ENCODE measurements around the gene GAS6. TPM values are rescaled to one million over a fixed set of nuclear protein-coding genes. Genes with fewer than 3 reads are reported as not detected.

Gene GAS6
- total RNA-seq, 6 experiments from 2014 or later = 669 to 813 (median 715) TPM

DNA sequence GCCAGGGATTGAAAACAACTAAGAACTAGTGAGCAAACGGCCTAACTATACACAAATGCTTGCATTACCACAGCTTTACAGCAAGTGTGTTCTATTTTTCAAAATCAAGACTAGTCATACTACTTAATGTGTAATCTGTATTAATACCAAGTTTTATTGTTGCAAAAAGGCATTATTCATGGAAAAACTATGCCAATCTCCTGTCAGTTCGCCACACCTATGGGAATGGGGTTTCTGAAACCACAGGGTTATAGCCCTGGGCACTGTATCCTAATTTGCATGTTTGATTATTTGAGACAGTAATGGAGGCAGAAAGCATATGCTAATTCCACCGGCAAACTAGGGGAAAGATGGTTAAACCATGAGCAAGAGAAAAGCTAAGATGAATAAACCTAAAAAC lies 14.3 kb downstream of the GAS6 start:
- H3K27ac Mint-ChIP-seq = no peak overlapping the region
- no peak overlapping the region for H3K4me3 Mint-ChIP-seq
- peaks cover 17% of the 10 kb centered on the region for H3K27me3 Mint-ChIP-seq (ENCODE audit: insufficient read depth)
- peaks cover 11% of the 10 kb centered on the region for H3K4me1 Mint-ChIP-seq (ENCODE audit: low read depth)
- TF ChIP-seq, protein P1, sequence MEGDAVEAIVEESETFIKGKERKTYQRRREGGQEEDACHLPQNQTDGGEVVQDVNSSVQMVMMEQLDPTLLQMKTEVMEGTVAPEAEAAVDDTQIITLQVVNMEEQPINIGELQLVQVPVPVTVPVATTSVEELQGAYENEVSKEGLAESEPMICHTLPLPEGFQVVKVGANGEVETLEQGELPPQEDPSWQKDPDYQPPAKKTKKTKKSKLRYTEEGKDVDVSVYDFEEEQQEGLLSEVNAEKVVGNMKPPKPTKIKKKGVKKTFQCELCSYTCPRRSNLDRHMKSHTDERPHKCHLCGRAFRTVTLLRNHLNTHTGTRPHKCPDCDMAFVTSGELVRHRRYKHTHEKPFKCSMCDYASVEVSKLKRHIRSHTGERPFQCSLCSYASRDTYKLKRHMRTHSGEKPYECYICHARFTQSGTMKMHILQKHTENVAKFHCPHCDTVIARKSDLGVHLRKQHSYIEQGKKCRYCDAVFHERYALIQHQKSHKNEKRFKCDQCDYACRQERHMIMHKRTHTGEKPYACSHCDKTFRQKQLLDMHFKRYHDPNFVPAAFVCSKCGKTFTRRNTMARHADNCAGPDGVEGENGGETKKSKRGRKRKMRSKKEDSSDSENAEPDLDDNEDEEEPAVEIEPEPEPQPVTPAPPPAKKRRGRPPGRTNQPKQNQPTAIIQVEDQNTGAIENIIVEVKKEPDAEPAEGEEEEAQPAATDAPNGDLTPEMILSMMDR (IDR thresholded peaks at IDR 0.05) = no peak
- peak; percentile 45 for DNase-seq
- H3K9me3 Mint-ChIP-seq = no peaks in the 10 kb centered on the region
- peaks cover 38% of the 10 kb centered on the region for H3K36me3 Mint-ChIP-seq (ENCODE audit: low read depth)

DNA sequence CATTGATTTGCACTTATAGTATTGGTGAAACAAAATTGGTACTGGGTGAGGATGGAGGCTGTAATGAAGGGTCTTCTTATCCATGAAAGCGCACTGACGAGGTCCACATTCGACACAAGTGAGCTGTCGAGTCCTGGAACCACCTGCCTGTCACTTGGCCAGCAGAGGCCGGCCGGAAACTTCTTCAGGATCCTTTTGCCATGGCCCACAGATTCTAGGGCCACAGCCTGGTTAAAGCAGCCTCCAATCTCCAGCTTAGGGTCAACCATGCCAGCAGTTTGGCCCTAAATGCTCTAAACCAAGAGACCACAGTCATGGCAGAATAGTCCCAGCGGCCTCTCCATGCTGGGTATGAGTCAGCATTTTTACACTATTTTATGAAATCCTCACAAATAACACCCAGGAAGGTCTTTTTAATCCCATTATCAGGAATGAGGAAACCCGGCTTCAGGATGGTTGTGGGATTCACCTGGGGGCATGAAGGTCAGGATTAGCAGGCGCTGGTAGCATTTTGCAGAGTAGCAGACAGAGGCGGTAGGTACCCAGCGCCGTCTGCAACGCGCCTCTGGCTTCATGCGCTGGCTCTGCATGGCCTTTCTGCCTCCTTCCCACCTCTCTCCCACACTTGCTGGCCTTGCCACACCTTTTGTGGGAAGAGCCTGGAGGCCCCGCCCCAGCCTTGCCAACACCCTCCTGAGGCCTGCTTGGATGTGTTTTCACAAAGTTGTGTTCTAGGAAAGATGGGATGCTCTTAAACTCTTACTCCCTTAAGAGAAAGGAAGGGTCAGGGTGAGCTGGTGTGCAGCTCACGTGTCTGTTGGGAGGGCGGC lies 15.2 kb downstream of the GAS6 start:
- Mint-ChIP-seq H3K9me3 (no peaks in the 10 kb centered on the region), H3K27me3 (ENCODE audit: insufficient read depth) (peaks cover 14% of the 10 kb centered on the region), H3K4me3 (no peak overlapping the region; the same call in 1 of the 2 replicates), H3K27ac (no peak overlapping the region), H3K36me3 (ENCODE audit: low read depth) (peaks cover 42% of the 10 kb centered on the region), H3K4me1 (ENCODE audit: low read depth) (peaks cover 18% of the 10 kb centered on the region)
- TF ChIP-seq, protein P1 (IDR thresholded peaks at IDR 0.05) = no peak
- DNase-seq = no peak

DNA sequence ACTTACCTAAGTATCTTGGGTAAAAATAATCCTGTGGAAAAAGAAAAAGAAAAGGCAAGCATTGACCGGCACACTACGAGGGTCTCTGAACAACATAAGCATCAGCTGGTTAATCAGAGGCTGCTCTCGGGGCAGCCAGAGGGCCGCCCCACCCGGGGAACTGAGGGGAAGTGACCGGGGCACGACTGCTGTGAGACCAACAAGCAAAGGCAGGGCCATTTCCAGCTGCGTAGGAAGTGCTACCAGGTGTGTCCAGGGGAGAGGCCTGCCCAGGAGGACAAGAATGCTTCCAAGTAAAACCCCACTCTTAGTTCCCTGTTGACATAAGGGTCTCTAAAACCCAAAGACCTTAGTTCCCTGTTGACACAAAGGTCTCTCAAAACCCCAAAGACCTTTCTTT lies 15.9 kb downstream of the GAS6 start:
- peak overlapping the region; percentile 20; the same call in 1 of the 2 replicates for H3K4me3 Mint-ChIP-seq
- H3K27ac Mint-ChIP-seq = no peak overlapping the region; the same call in 1 of the 2 replicates
- H3K36me3 Mint-ChIP-seq (ENCODE audit: low read depth) = peaks cover 36% of the 10 kb centered on the region
- no peak for DNase-seq
- H3K4me1 Mint-ChIP-seq (ENCODE audit: low read depth) = peaks cover 18% of the 10 kb centered on the region
- H3K9me3 Mint-ChIP-seq = no peaks in the 10 kb centered on the region
- TF ChIP-seq, protein P1 (IDR thresholded peaks at IDR 0.05) = no peak
- peaks cover 12% of the 10 kb centered on the region for H3K27me3 Mint-ChIP-seq (ENCODE audit: insufficient read depth)

DNA sequence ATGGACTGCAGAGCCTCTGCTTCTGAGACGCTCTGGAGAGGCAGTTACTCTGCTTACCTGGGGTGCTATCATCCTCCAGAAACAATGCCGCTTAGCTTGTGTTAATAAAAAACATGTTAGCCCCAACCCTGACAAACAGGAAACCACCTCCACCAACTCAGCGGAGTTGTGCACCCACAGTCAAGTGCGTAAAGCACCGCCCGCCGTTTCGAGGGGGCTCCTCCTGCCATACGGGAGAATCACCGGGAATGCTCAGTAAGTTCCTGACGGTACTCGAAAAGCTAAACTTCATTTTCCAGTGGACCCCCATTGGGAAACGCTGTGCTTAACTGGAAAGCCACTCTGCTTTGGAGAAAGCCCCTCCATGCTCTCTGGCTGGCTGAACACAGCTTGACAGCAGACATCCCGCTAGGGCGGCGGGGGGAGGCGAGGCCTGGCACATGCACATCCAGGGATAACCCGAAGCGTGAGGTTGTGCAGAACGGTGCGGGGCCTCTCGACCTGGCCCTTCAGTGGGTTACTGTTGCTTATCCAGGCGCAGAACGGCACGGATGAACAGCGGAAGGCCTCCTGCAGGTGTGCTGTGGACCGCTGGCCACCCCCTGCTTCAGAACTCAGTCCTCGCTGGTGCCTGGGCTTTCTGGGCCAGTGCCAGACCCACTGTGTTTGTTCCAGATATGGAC lies 17.1 kb downstream of the GAS6 start:
- H3K4me1 Mint-ChIP-seq (ENCODE audit: low read depth) = peaks cover 23% of the 10 kb centered on the region
- peaks cover 8% of the 10 kb centered on the region for H3K27me3 Mint-ChIP-seq (ENCODE audit: insufficient read depth)
- H3K27ac Mint-ChIP-seq = no peak overlapping the region; the same call in 1 of the 2 replicates
- H3K9me3 Mint-ChIP-seq = no peaks in the 10 kb centered on the region
- TF ChIP-seq, protein P1 (IDR thresholded peaks at IDR 0.05) = no peak
- no peak overlapping the region for H3K4me3 Mint-ChIP-seq
- peaks cover 39% of the 10 kb centered on the region for H3K36me3 Mint-ChIP-seq (ENCODE audit: low read depth)
- no peak for DNase-seq

DNA sequence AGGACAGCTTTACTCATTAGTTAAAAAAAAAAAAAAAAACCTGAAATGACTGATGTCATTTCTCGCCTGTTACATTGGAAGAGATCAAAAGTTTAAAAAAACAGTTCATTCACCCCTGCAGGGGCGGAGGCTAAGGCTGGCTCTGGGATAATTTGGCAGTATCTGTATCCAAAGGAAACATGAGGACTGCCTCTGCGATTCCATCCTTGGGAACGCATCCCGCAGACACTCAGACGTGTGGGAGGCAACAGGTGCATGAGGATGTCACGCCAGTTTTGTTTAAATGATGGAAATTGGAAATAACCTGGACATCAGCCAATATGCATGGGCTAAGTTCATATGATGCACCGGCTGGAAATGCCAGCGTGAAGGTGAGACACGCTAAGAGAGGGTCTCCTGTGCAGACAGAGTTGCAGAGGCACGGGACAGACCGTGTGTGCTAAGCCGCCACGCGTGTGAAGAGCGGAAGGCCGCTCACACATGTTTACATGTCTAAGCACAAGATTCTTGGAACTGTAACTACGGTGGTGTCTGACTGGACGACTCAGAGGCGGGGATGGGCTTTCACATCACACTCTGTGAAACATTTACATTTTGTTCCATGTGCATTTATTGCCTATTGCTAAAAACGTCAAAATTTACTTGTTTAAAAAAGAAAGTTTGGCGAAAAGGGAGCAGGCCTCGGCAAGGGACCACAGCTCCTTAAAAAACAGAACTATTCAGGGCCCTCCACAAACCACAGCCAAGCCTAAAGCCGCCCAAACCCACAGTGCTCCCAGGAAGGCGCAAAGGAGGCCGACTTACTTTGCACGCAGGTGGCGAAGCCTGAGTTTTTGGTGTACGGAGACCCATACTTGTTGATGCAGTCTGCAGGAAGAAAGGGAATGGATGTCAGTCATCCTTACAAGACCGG lies 17.9 kb downstream of the GAS6 start:
- TF ChIP-seq, protein P1 (IDR thresholded peaks at IDR 0.05) = no peak
- H3K4me3 Mint-ChIP-seq = no peak overlapping the region
- no peaks in the 10 kb centered on the region for H3K9me3 Mint-ChIP-seq
- H3K36me3 Mint-ChIP-seq (ENCODE audit: low read depth) = peaks cover 39% of the 10 kb centered on the region
- H3K4me1 Mint-ChIP-seq (ENCODE audit: low read depth) = peaks cover 23% of the 10 kb centered on the region
- 0 out of 2 replicates have a peak overlapping the region, but pooled peaks have one; percentile 9 for H3K27ac Mint-ChIP-seq
- H3K27me3 Mint-ChIP-seq (ENCODE audit: insufficient read depth) = peaks cover 11% of the 10 kb centered on the region
- DNase-seq = no peak
